Measurements from ENCODE around the gene NYNRIN.

DNA sequence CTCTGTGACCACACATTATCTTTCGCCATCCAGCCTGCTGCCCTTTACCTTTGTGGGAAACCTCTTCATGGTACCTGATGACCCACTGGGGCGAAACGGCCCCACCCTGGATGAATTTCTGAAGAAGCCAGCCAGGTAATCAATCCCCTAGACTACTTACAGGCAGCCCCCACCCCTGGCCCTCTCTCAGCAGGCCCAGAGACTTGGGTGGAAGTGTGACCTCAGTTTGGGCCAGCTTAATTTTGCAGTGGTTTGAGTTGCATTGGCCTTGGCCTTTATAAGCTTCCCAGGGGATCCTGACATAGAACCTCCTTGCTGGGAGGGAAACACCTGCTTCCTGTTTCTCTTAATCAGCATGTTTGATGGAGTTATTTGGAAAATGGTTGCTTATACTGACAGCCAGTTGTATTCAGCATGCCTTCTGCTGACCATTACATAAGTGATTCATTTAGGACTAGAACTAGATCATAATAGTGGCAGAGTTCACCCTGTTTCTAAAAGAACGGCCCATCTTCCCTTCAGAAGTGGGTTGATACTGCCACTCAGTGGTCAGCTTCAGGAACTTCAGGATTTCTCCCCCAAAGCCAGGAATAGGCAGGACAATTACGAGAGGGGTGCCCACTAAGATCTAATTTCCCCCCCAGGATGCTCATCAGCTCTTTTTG, 37.7 kb downstream of the NYNRIN start:
- TF ChIP-seq POLR2A (IDR thresholded peaks at IDR 0.05; ENCODE audit: low read length) (no peak), GATA1 (IDR thresholded peaks at IDR 0.05; ENCODE audit: low read depth, low read length) (no peak)
